H1 (cell line): ENCODE results near the gene MTX1. TPM values are rescaled to one million over a fixed set of nuclear protein-coding genes. Genes with fewer than 3 reads are reported as not detected.

Experiments
- CTCF ChIA-PET: fragments of 300-600 bp; sonication (Branson Sonifier 250); formaldehyde crosslinking; loops from one replicate; lab custom pipeline; 2021; ENCODE audit not compliant: partially characterized antibody; lab: Charles Lee
- POLR2A ChIA-PET: fragments of 300-600 bp; sonication (Branson Sonifier 250); formaldehyde crosslinking; loops from one replicate; lab custom pipeline; 2021; ENCODE audit warnings: inconsistent platforms; ENCODE audit not compliant: partially characterized antibody; lab: Charles Lee
- DNase-seq, 2 experiments: peaks; one replicate each; pipeline versions ENCODE4 v3.0.0 to v3.0.0-alpha.2; 2010 to 2022; ENCODE audit warnings: low spot score in 2 of 2, low read depth in 1 of 2, mixed read lengths in 1 of 2
- FAIRE-seq: peaks from 2 replicates; lab custom pipeline; 2011; peaks lifted over from hg19 to GRCh38; lab: Jason Lieb, UNC
- H2AFZ ChIP-seq: 2 replicates; pipeline ENCODE4 v1.8.1; 2012; ENCODE audit warnings: low read length, inconsistent platforms
- H2AK5ac ChIP-seq: 2 replicates; pipeline ENCODE4 v1.6.1; 2013; ENCODE audit warnings: low read depth, low read length
- H2BK120ac ChIP-seq: replicated peaks from 2 replicates; pipeline ENCODE3; 2013; ENCODE audit warnings: low read depth, low read length, inconsistent platforms
- H2BK12ac ChIP-seq: 2 replicates; pipeline ENCODE4 v1.6.1; 2013; ENCODE audit warnings: low read depth, low read length
- H2BK15ac ChIP-seq: 2 replicates; pipeline ENCODE4 v1.6.1; 2013; ENCODE audit warnings: low read length
- H2BK20ac ChIP-seq: 2 replicates; pipeline ENCODE4 v1.6.1; 2013; ENCODE audit warnings: low read length
- H2BK5ac ChIP-seq: 2 replicates; pipeline ENCODE4 v1.6.1; 2013; ENCODE audit warnings: low read depth, low read length
- H3K14ac ChIP-seq: 2 replicates; pipeline ENCODE4 v1.6.1; 2013; ENCODE audit warnings: inconsistent platforms; ENCODE audit not compliant: insufficient read length
- H3K18ac ChIP-seq: 2 replicates; pipeline ENCODE4 v1.6.1; 2013; ENCODE audit warnings: low read length; ENCODE audit errors: extremely low read depth
- H3K23ac ChIP-seq: 2 replicates; pipeline ENCODE4 v1.6.1; 2013; ENCODE audit warnings: inconsistent platforms; ENCODE audit not compliant: insufficient read length
- H3K23me2 ChIP-seq: 2 replicates; pipeline ENCODE4 v1.6.1; 2013; ENCODE audit warnings: low read depth, low read length
- H3K27ac ChIP-seq: 2 replicates; pipeline ENCODE4 v1.6.1; 2011; ENCODE audit warnings: low read depth, low read length, inconsistent platforms
- H3K27me3 ChIP-seq, 4 experiments: replicated peaks in 1 of 4; 1 replicate in 1 of 4; 2 replicates in 3 of 4; pipeline versions ENCODE4 v1.6.1 to v1.8.1; 2011 to 2013; ENCODE audit warnings: low read length in 3 of 4, mild to moderate bottlenecking in 3 of 4, inconsistent platforms in 2 of 4, mixed read lengths in 2 of 4, moderate library complexity in 1 of 4; ENCODE audit not compliant: control insufficient read depth in 3 of 4, insufficient read depth in 3 of 4; ENCODE audit errors: extremely low read depth in 1 of 4
- H3K36me3 ChIP-seq, 4 experiments: 2 replicates each; pipeline versions ENCODE4 v1.6.1 to v1.8.1; 2011 to 2013; ENCODE audit warnings: mild to moderate bottlenecking in 4 of 4, low read length in 3 of 4, moderate library complexity in 2 of 4, control low read depth in 1 of 4, inconsistent platforms in 1 of 4; ENCODE audit not compliant: insufficient read depth in 4 of 4, control insufficient read depth in 2 of 4
- H3K4ac ChIP-seq: replicated peaks from 2 replicates; pipeline ENCODE3; 2013; ENCODE audit warnings: low read length, low read depth, mixed read lengths, inconsistent platforms; ENCODE audit not compliant: insufficient read length
- H3K4me1 ChIP-seq, 4 experiments: replicated peaks in 1 of 4; 1 replicate in 1 of 4; 2 replicates in 3 of 4; pipeline versions ENCODE4 v1.6.1 to v1.8.1; 2011 to 2013; ENCODE audit warnings: low read length in 3 of 4, inconsistent platforms in 2 of 4, mixed read lengths in 1 of 4; ENCODE audit not compliant: insufficient read depth in 4 of 4, control insufficient read depth in 3 of 4
- H3K4me2 ChIP-seq, 2 experiments: 2 replicates each; pipeline versions ENCODE4 v1.6.1 to v1.8.1; 2011 to 2013; ENCODE audit warnings: low read depth in 2 of 2, low read length in 2 of 2, control low read depth in 1 of 2, inconsistent platforms in 1 of 2, mild to moderate bottlenecking in 1 of 2; ENCODE audit not compliant: insufficient read depth in 1 of 2
- H3K4me3 ChIP-seq, 4 experiments: fragments of 200-600, 300-600 bp in 1 of 4; sonication (generic), shearing (Covaris generic), sonication (Bioruptor Twin) in 1 of 4; 2 replicates each; pipeline versions ENCODE4 v1.5.1 to v1.8.1; 2011 to 2016; ENCODE audit warnings: low read length in 4 of 4, low read depth in 3 of 4, control low read depth in 2 of 4, inconsistent platforms in 2 of 4, mild to moderate bottlenecking in 2 of 4, mixed read lengths in 1 of 4, moderate library complexity in 1 of 4; ENCODE audit not compliant: insufficient read depth in 2 of 4; ENCODE audit errors: extremely low read depth in 1 of 4
- H3K56ac ChIP-seq: replicated peaks from 2 replicates; pipeline ENCODE3; 2013; ENCODE audit warnings: low read depth, mild to moderate bottlenecking, mixed read lengths, low read length, inconsistent platforms; ENCODE audit not compliant: insufficient read length
- H3K79me1 ChIP-seq: 2 replicates; pipeline ENCODE4 v1.6.1; 2013; ENCODE audit warnings: low read depth, low read length, control low read depth
- H3K79me2 ChIP-seq, 2 experiments: 2 replicates each; pipeline versions ENCODE4 v1.6.1 to v1.8.1; 2012 to 2013; ENCODE audit warnings: low read length in 2 of 2, mild to moderate bottlenecking in 2 of 2, inconsistent platforms in 1 of 2; ENCODE audit not compliant: insufficient read depth in 2 of 2, control insufficient read depth in 1 of 2
- H3K9ac ChIP-seq, 4 experiments: replicated peaks in 1 of 4; 1 replicate in 1 of 4; 2 replicates in 3 of 4; pipeline versions ENCODE4 v1.6.1 to v1.8.1; 2011 to 2013; ENCODE audit warnings: low read depth in 3 of 4, low read length in 3 of 4, control low read depth in 2 of 4, mild to moderate bottlenecking in 2 of 4, moderate library complexity in 2 of 4, inconsistent platforms in 1 of 4; ENCODE audit errors: extremely low read depth in 1 of 4
- H3K9me3 ChIP-seq, 2 experiments: 2 replicates each; pipeline versions ENCODE4 v1.6.1 to v1.8.1; 2012 to 2013; ENCODE audit warnings: mild to moderate bottlenecking in 2 of 2, moderate library complexity in 2 of 2, control low read depth in 1 of 2, inconsistent platforms in 1 of 2, low read depth in 1 of 2, low read length in 1 of 2, mixed read lengths in 1 of 2; ENCODE audit not compliant: insufficient read depth in 2 of 2
- H4K20me1 ChIP-seq, 2 experiments: replicated peaks in 1 of 2; 2 replicates each; pipeline versions ENCODE3 to v1.8.1; 2011 to 2013; ENCODE audit warnings: inconsistent platforms in 2 of 2, low read length in 2 of 2, mild to moderate bottlenecking in 1 of 2; ENCODE audit not compliant: insufficient read depth in 2 of 2, control insufficient read depth in 1 of 2
- H4K5ac ChIP-seq: 2 replicates; pipeline ENCODE4 v1.6.1; 2013; ENCODE audit warnings: low read length, low read depth, mixed read lengths, inconsistent platforms; ENCODE audit not compliant: insufficient read length
- H4K8ac ChIP-seq: 2 replicates; pipeline ENCODE4 v1.8.0; 2013; ENCODE audit warnings: mild to moderate bottlenecking, moderate library complexity, low read length, inconsistent platforms; ENCODE audit not compliant: insufficient read depth; ENCODE audit errors: extremely low read depth
- H4K91ac ChIP-seq: replicated peaks from 2 replicates; pipeline ENCODE3; 2013; ENCODE audit warnings: low read length, mixed read lengths, inconsistent platforms; ENCODE audit not compliant: insufficient read length
- CBX5 ChIP-seq: fragments of 300-800, 300-1000 bp; sonication (generic); IDR thresholded peaks from 2 replicates; pipeline ENCODE4 v1.7.1; 2016; ENCODE audit warnings: antibody characterized with exemption, low read length, low read depth
- EP300 ChIP-seq, 2 experiments: IDR thresholded peaks; 1 replicate in 1 of 2; 2 replicates in 1 of 2; pipeline ENCODE4 v1.6.1; 2011 to 2012; ENCODE audit warnings: low read depth in 2 of 2, low read length in 2 of 2, mild to moderate bottlenecking in 2 of 2, borderline replicate concordance in 1 of 2, inconsistent platforms in 1 of 2, moderate library complexity in 1 of 2
- FOSL1 ChIP-seq: IDR thresholded peaks from 2 replicates; pipeline ENCODE4 v1.6.1; 2011; ENCODE audit warnings: mild to moderate bottlenecking, low read depth, low read length, moderate library complexity; ENCODE audit not compliant: insufficient read depth
- POLR2A ChIP-seq, 2 experiments: IDR thresholded peaks; 1 replicate in 1 of 2; 2 replicates in 1 of 2; pipeline ENCODE4 v1.6.1; 2011; ENCODE audit warnings: low read depth in 2 of 2, low read length in 2 of 2, mild to moderate bottlenecking in 2 of 2; ENCODE audit errors: control extremely low read depth in 1 of 2
- SIX5 ChIP-seq: IDR thresholded peaks from 2 replicates; pipeline ENCODE4 v1.6.1; 2011; ENCODE audit warnings: mild to moderate bottlenecking, low read depth, low read length
- WGBS, 2 experiments: shearing (Covaris generic) in 1 of 2; methylation state at CpG; one replicate each; pipeline versions ENCODE4 v1.1.6 to v1.1.7; 2013 to 2015; ENCODE audit warnings: low lambda C conversion rate in 2 of 2, mixed read lengths in 2 of 2, inconsistent platforms in 1 of 2, low coverage in 1 of 2, missing lambda C conversion rate in 1 of 2; ENCODE audit not compliant: insufficient replicate concordance in 2 of 2, insufficient coverage in 1 of 2, insufficient read length in 1 of 2; ENCODE audit errors: extremely low coverage in 1 of 2, missing lambda C conversion rate in 1 of 2; 5-methylcytosine and 5-hydroxymethylcytosine counted together
- polyA plus RNA-seq, 7 experiments: library from polyadenylated mRNA; depleted of rRNA in 3 of 7; stranded (reverse) in 5 of 7; unstranded in 2 of 7; fragments of >200 nt in 5 of 7; fragments of 200-250 nt in 2 of 7; gene quantifications; 1 replicate in 5 of 7; 2 replicates in 1 of 7; 4 replicates in 1 of 7; pipeline versions ENCODE4 v1.2.1 to v1.2.3, GENCODE V29; 2011 to 2013; ENCODE audit warnings: missing spikeins in 2 of 7, mixed read lengths in 2 of 7
- total RNA-seq: library from RNA; stranded (reverse); fragmentation: NEBNext Ultra II Directional; extraction: Animal tissue kit (Norgen Biotek cat#: 25700); gene quantifications from 2 replicates; pipeline ENCODE4 v1.2.1, GENCODE V29; 2021
- TF ChIP-seq, protein P1 (sequence below): IDR thresholded peaks from 2 replicates; pipeline ENCODE4 v1.6.1; 2012; ENCODE audit warnings: low read length, inconsistent platforms

The MTX1 gene
- total and polyA plus RNA-seq, 2 of the 8 experiments (the other 6 are each of a cell fraction or from before 2014, with no cell fraction given) = 47.9 to 131 TPM

DNA sequence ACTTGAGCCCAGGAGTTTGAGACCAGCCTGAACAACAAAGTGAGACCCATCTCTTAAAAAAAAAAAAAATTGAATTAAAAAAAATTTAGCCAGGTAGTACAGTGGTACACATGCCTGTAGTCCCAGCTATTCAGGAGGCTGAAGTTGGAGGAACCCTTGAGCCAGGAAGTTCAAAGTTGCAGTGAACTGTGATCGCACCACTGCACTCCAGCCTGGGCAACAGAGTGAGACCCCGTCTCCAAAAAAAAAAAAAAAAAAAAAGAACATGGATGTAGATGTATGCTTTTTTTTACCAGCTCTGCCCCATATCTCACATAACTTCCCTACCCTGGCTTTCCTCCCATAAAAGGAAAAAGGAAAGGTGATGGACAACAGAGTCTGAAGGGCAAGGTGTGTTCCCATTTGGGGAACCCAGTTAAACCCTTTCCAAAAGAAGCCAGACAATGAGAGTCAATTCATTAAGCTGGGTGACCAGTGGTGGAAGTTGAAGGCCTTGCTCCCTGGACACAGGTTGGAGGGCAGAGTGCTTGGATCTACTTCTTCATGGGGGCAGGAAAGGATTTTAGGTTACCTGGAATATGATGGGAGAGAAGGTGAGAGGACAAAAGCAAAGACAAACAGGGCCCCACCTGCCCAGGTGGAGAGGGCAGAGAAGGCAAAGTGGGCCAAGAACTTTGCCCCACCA is 38.3 kb upstream of the MTX1 start:
- Histone ChIP-seq H3K27ac (no peak overlapping the region), H2AK5ac (no peak overlapping the region), H3K4ac (no peak overlapping the region), H3K23ac (no peak overlapping the region), H4K20me1 (peaks cover 2% of the 10 kb centered on the region in 2 experiments), H3K4me2 (no peak overlapping the region), H2BK5ac (no peak overlapping the region), H3K23me2 (peaks cover 21% of the 10 kb centered on the region), H3K4me3 (no peak overlapping the region), H4K8ac (no peak overlapping the region; the same call in 1 of the 2 replicates), H3K9me3 (no peaks in the 10 kb centered on the region), H3K18ac (no peak overlapping the region), H2BK120ac (no peak overlapping the region), H3K14ac (no peak overlapping the region), H3K79me1 (no peaks in the 10 kb centered on the region; the same call in 1 of the 2 replicates), H3K9ac (no peak overlapping the region), H2BK15ac (no peak overlapping the region), H4K5ac (no peak overlapping the region), H3K27me3 (no peaks in the 10 kb centered on the region), H3K36me3 (peaks cover 0 to 10% (median 7%) of the 10 kb centered on the region in 4 experiments; a peak in 4 of 8 replicates), H2BK20ac (no peak overlapping the region), H4K91ac (no peak overlapping the region), H2AFZ (no peak overlapping the region), H3K79me2 (peaks cover 0 to 15% of the 10 kb centered on the region in 2 experiments; a peak in 2 of 4 replicates), H3K56ac (no peak overlapping the region), H2BK12ac (no peak overlapping the region), H3K4me1 (peaks cover 5 to 27% (median 18%) of the 10 kb centered on the region in 4 experiments)
- POLR2A ChIA-PET = interaction anchor here (1.2 to 20.5 kb wide), 2 partner anchors 31 to 55 kb away, joined by 3 to 512 read pairs; partner anchors contain the start of genes MTX1 and THBS3
- DNase-seq = no peak
- 100% methylated on average over 1 of the region's 2 CpGs; no CpG with 5 or more reads in 1 of the 2 experiments for WGBS, 2 experiments
- TF ChIP-seq SIX5 (no peak), CBX5 (no peak), EP300 (IDR thresholded peaks at IDR 0.05; ENCODE audit: borderline replicate concordance in 1 of 2, low read depth in 2 of 2, low read length in 2 of 2) (no peak), POLR2A (IDR thresholded peaks at IDR 0.05; ENCODE audit: control extremely low read depth in 1 of 2, low read depth in 2 of 2, low read length in 2 of 2) (no peak), FOSL1 (no peak)
- TF ChIP-seq, protein P1, sequence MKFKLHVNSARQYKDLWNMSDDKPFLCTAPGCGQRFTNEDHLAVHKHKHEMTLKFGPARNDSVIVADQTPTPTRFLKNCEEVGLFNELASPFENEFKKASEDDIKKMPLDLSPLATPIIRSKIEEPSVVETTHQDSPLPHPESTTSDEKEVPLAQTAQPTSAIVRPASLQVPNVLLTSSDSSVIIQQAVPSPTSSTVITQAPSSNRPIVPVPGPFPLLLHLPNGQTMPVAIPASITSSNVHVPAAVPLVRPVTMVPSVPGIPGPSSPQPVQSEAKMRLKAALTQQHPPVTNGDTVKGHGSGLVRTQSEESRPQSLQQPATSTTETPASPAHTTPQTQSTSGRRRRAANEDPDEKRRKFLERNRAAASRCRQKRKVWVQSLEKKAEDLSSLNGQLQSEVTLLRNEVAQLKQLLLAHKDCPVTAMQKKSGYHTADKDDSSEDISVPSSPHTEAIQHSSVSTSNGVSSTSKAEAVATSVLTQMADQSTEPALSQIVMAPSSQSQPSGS = no peak
- FAIRE-seq = no peak
- CTCF ChIA-PET = interaction anchor here (1.1 to 12.4 kb wide), 8 partner anchors 36 to 109 kb away, joined by 3 to 215 read pairs (median 36); partner anchors contain the start of genes DPM3, EFNA1 and SLC50A1
